GM12878 (cell line): ENCODE measurements around the gene FTO. TPM values are rescaled to one million over a fixed set of nuclear protein-coding genes. Genes with fewer than 3 reads are reported as not detected.

Experiments used
- ATAC-seq: fragments of 200-7000 bp; cut with Tn5 transposase; 3 replicates; pipeline ENCODE4 v1.9.1; 2020; ENCODE audit warnings: mild to moderate bottlenecking, moderate library complexity
- BruUV-seq: library from RNA; stranded (reverse); fragments of 400-500 nt; replicated peaks from 2 replicates; lab custom pipeline; 2021; lab: Mats Ljungman, UMichigan
- CTCF ChIA-PET: fragments of 300-600 bp; sonication (Branson Sonifier 250); formaldehyde crosslinking; extraction: SDS; loops from one replicate; lab custom pipeline; 2021; ENCODE audit warnings: inconsistent platforms; lab: Yijun Ruan, JAX
- POLR2A ChIA-PET: fragments of 350-600 bp; formaldehyde crosslinking; extraction: SDS; loops from one replicate; lab custom pipeline; 2021; ENCODE audit warnings: inconsistent platforms; lab: Charles Lee
- RAD21 ChIA-PET: fragments of 300-600 bp; sonication (Branson Sonifier 250); formaldehyde crosslinking; loops from one replicate; lab custom pipeline; 2023; ENCODE audit warnings: antibody characterized with exemption; ENCODE audit not compliant: unreplicated experiment; lab: Charles Lee
- SMC1A ChIA-PET: fragments of 300-600 bp; sonication (Branson Sonifier 250); formaldehyde crosslinking; loops from one replicate; lab custom pipeline; 2023; ENCODE audit not compliant: unreplicated experiment, uncharacterized antibody; lab: Charles Lee
- DNase-seq: peaks from one replicate; pipeline ENCODE4 v3.0.0-alpha.2; 2011; ENCODE audit warnings: low read depth, low spot score
- FAIRE-seq: peaks from 3 replicates; lab custom pipeline; 2011; peaks lifted over from hg19 to GRCh38; lab: Jason Lieb, UNC
- H2AFZ ChIP-seq: 2 replicates; pipeline ENCODE4 v1.6.0; 2011; ENCODE audit warnings: low read depth, low read length, control low read depth; ENCODE audit not compliant: control insufficient read depth
- H3K27ac ChIP-seq: 2 replicates; pipeline ENCODE4 v1.5.1; 2011; ENCODE audit warnings: control low read depth; ENCODE audit not compliant: control insufficient read depth, insufficient read depth
- H3K27me3 ChIP-seq, 2 experiments: replicated peaks in 1 of 2; 2 replicates each; pipeline versions ENCODE4 v1.6.0 to v1.6.1; 2011; ENCODE audit warnings: low read length in 1 of 2; ENCODE audit not compliant: control insufficient read depth in 2 of 2, insufficient read depth in 2 of 2
- H3K36me3 ChIP-seq, 2 experiments: 2 replicates each; pipeline ENCODE4 v1.5.1; 2011; ENCODE audit warnings: low read length in 1 of 2; ENCODE audit not compliant: control insufficient read depth in 2 of 2, insufficient read depth in 2 of 2
- H3K4me1 ChIP-seq: 2 replicates; pipeline ENCODE4 v1.6.1; 2011; ENCODE audit warnings: mild to moderate bottlenecking, low read length, moderate library complexity, mixed read lengths; ENCODE audit not compliant: control insufficient read depth, insufficient read depth
- H3K4me2 ChIP-seq: 2 replicates; pipeline ENCODE4 v1.6.0; 2011; ENCODE audit warnings: control low read depth; ENCODE audit not compliant: control insufficient read depth, insufficient read depth
- H3K4me3 ChIP-seq: fragments of 200-600 bp; sonication (generic); 2 replicates; pipeline ENCODE4 v1.5.1; 2016
- H3K79me2 ChIP-seq: 2 replicates; pipeline ENCODE4 v1.6.0; 2011; ENCODE audit warnings: low read length; ENCODE audit not compliant: control insufficient read depth, insufficient read depth
- H3K9ac ChIP-seq: 2 replicates; pipeline ENCODE4 v1.8.0; 2011; ENCODE audit warnings: low read length, control low read depth, mixed read lengths; ENCODE audit not compliant: control insufficient read depth, insufficient read depth
- H3K9me3 ChIP-seq: replicated peaks from 3 replicates; pipeline ENCODE4 v1.5.1; 2011; ENCODE audit warnings: mild to moderate bottlenecking, low read length; ENCODE audit not compliant: control insufficient read depth, insufficient read depth
- H4K20me1 ChIP-seq: 2 replicates; pipeline ENCODE4 v1.6.0; 2011; ENCODE audit not compliant: control insufficient read depth, insufficient read depth
- EGR1 ChIP-seq, 2 experiments: IDR thresholded peaks; 1 replicate in 1 of 2; 2 replicates in 1 of 2; pipeline ENCODE4 v1.6.1; 2011 to 2012; ENCODE audit warnings: low read depth in 2 of 2, low read length in 2 of 2, borderline replicate concordance in 1 of 2, mild to moderate bottlenecking in 1 of 2, moderate library complexity in 1 of 2
- FOXM1 ChIP-seq: IDR thresholded peaks from 2 replicates; pipeline ENCODE4 v1.6.1; 2012; ENCODE audit warnings: low read depth, mild to moderate bottlenecking, inconsistent platforms, low read length, moderate library complexity
- KAT2A ChIP-seq: conservative IDR thresholded peaks from 2 replicates; pipeline ENCODE4 v1.6.1; 2011; ENCODE audit warnings: low read depth, low read length; ENCODE audit not compliant: control insufficient read depth
- NR2C2 ChIP-seq: IDR thresholded peaks from 2 replicates; pipeline ENCODE4 v1.6.1; 2011; ENCODE audit warnings: borderline replicate concordance, low read depth; ENCODE audit not compliant: control insufficient read depth, insufficient read length
- PML ChIP-seq: IDR thresholded peaks from 2 replicates; pipeline ENCODE4 v1.6.1; 2012; ENCODE audit warnings: low read length, inconsistent platforms
- RB1 ChIP-seq: fragments of 450-650 bp; formaldehyde crosslinking; IDR thresholded peaks from 2 replicates; pipeline ENCODE4 v1.6.1; 2017; ENCODE audit warnings: mild to moderate bottlenecking, borderline replicate concordance
- SRF ChIP-seq, 2 experiments: IDR thresholded peaks; 2 replicates each; pipeline ENCODE4 v1.6.1; 2011; ENCODE audit warnings: low read depth in 2 of 2, low read length in 2 of 2, mild to moderate bottlenecking in 1 of 2, moderate library complexity in 1 of 2
- ZNF622 ChIP-seq: fragments of 450-650 bp; IDR thresholded peaks from 2 replicates; pipeline ENCODE4 v1.6.1; 2017; ENCODE audit warnings: mild to moderate bottlenecking, inconsistent platforms
- WGBS: methylation state at CpG from one replicate; pipeline ENCODE4 v1.1.6; 2016; ENCODE audit warnings: low lambda C conversion rate; ENCODE audit not compliant: insufficient replicate concordance, insufficient coverage; ENCODE audit errors: missing lambda C conversion rate; 5-methylcytosine and 5-hydroxymethylcytosine counted together
- in situ Hi-C: fragments of 300-500 bp; cut with MboI; formaldehyde crosslinking; loops from 9 replicates; pipeline ENCODE4 v1.14.3; 2018; ENCODE audit warnings: mixed read lengths
- intact Hi-C: fragments of 100-400 bp; cut with micrococcal nuclease; formaldehyde crosslinking; loops from one replicate; pipeline ENCODE4 v1.14.2; 2022; ENCODE audit not compliant: unreplicated experiment
- polyA plus RNA-seq, 11 experiments: library from polyadenylated mRNA; depleted of rRNA in 4 of 11; unstranded in 6 of 11; stranded (reverse) in 5 of 11; fragments of >200 nt; fragmentation: Nextera tagmentation in 4 of 11; fragmentation: Illumina TruSeq in 1 of 11; extraction: Ambion mirVana in 4 of 11; extraction: Trizol in 1 of 11; gene quantifications; 1 replicate in 1 of 11; 2 replicates in 10 of 11; pipeline versions ENCODE4 v1.2.1 to v1.2.3, GENCODE V29; 2011 to 2016; ENCODE audit warnings: inconsistent platforms in 2 of 11, missing spikeins in 2 of 11, low read depth in 1 of 11
- total RNA-seq, 4 experiments: library from RNA; depleted of rRNA in 3 of 4; stranded (reverse); fragments of >200 nt in 3 of 4; fragmentation: Illumina TruSeq in 1 of 4; extraction: Trizol in 1 of 4; gene quantifications; 2 replicates each; pipeline versions ENCODE4 v1.2.1 to v1.2.3, GENCODE V29; 2013 to 2021
- TF ChIP-seq, protein P1 (sequence below): fragments of 450-650 bp; IDR thresholded peaks from 2 replicates; pipeline ENCODE4 v1.6.1; 2017; ENCODE audit warnings: mild to moderate bottlenecking, moderate library complexity
- TF ChIP-seq, protein P2 (sequence below): IDR thresholded peaks from 2 replicates; pipeline ENCODE4 v1.6.1; 2011; ENCODE audit warnings: borderline replicate concordance, low read depth, mild to moderate bottlenecking, moderate library complexity, low read length; ENCODE audit not compliant: insufficient read depth, poor library complexity, severe bottlenecking
- TF ChIP-seq, protein P3 (sequence below): fragments of 450-650 bp; conservative IDR thresholded peaks from 2 replicates; pipeline ENCODE4 v1.6.1; 2017; ENCODE audit warnings: mild to moderate bottlenecking, moderate library complexity

FTO gene
- total and polyA plus RNA-seq, 10 of the 15 experiments (the other 5 are each of a cell fraction or from before 2014, with no cell fraction given) = 20.1 to 55.0 (median 47.0) TPM

DNA sequence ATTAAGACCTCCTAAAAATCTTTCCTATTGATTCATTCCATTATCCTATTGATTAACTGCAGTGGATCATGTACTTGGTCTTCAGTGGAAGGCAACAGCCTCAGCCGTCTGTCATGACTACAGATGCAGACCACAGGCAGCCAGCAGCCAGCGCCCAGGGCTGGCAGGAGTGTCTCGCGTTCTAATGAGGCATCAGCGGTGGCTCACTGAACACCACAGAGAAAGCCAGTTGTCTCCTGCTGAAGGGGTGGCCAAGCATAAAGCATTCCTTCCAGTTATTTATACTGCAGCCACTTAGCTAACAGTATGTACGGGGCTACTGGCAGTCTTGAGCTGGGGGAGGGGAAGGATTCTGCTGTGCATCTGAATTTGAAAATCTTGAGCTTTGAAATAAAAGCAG is 368.3 kb downstream of the FTO start (continued):
- TF ChIP-seq, protein P1, sequence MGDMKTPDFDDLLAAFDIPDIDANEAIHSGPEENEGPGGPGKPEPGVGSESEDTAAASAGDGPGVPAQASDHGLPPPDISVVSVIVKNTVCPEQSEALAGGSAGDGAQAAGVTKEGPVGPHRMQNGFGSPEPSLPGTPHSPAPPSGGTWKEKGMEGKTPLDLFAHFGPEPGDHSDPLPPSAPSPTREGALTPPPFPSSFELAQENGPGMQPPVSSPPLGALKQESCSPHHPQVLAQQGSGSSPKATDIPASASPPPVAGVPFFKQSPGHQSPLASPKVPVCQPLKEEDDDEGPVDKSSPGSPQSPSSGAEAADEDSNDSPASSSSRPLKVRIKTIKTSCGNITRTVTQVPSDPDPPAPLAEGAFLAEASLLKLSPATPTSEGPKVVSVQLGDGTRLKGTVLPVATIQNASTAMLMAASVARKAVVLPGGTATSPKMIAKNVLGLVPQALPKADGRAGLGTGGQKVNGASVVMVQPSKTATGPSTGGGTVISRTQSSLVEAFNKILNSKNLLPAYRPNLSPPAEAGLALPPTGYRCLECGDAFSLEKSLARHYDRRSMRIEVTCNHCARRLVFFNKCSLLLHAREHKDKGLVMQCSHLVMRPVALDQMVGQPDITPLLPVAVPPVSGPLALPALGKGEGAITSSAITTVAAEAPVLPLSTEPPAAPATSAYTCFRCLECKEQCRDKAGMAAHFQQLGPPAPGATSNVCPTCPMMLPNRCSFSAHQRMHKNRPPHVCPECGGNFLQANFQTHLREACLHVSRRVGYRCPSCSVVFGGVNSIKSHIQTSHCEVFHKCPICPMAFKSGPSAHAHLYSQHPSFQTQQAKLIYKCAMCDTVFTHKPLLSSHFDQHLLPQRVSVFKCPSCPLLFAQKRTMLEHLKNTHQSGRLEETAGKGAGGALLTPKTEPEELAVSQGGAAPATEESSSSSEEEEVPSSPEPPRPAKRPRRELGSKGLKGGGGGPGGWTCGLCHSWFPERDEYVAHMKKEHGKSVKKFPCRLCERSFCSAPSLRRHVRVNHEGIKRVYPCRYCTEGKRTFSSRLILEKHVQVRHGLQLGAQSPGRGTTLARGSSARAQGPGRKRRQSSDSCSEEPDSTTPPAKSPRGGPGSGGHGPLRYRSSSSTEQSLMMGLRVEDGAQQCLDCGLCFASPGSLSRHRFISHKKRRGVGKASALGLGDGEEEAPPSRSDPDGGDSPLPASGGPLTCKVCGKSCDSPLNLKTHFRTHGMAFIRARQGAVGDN = no peak

DNA sequence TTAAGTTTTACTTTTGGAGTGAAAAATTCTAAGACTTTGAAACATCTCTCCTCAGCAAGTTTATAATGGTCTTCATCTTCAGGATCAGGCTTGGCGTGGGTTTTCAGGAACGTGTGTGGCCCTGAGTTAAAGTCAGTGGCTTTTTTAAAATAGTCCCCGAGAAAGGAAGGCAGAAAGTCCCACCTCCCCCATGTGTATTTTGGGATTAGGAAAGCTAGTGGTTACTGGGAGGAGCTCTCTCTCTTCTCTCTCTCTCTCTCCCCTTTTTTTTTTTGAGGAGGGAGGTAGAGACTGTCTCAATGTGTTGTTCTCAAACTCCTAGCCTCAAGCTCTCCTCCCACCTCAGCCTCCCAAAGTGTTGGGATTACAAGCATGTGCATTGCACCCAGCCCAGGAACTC is 369.4 kb downstream of the FTO start:
- in situ Hi-C loops (no loop called here), intact Hi-C loops (no loop called here)
- ChIA-PET SMC1A (no interaction called here), POLR2A (no interaction called here), RAD21 (no interaction called here), CTCF (no interaction called here)
- H3K4me3 ChIP-seq = no peak overlapping the region
- BruUV-seq = no TSS peak
- no peaks in the 10 kb centered on the region for H4K20me1 ChIP-seq
- no peaks in the 10 kb centered on the region for H3K27me3 ChIP-seq
- H3K9me3 ChIP-seq = no peaks in the 10 kb centered on the region
- no peak for FAIRE-seq
- ATAC-seq = no peak
- no peak overlapping the region for H3K9ac ChIP-seq
- DNase-seq = no peak
- no peaks in the 10 kb centered on the region for H3K4me1 ChIP-seq
- no peak overlapping the region for H2AFZ ChIP-seq
- H3K27ac ChIP-seq = no peak overlapping the region
- H3K4me2 ChIP-seq = no peak overlapping the region
- WGBS = 59% methylated on average over 3 of the region's 3 CpGs
- no peak for TF ChIP-seq ZNF622
- no peak for TF ChIP-seq EGR1 (IDR thresholded peaks at IDR 0.05; ENCODE audit: borderline replicate concordance in 1 of 2, low read depth in 2 of 2, low read length in 2 of 2)
- no peak for TF ChIP-seq KAT2A
- TF ChIP-seq FOXM1 = no peak
- TF ChIP-seq, protein P2, sequence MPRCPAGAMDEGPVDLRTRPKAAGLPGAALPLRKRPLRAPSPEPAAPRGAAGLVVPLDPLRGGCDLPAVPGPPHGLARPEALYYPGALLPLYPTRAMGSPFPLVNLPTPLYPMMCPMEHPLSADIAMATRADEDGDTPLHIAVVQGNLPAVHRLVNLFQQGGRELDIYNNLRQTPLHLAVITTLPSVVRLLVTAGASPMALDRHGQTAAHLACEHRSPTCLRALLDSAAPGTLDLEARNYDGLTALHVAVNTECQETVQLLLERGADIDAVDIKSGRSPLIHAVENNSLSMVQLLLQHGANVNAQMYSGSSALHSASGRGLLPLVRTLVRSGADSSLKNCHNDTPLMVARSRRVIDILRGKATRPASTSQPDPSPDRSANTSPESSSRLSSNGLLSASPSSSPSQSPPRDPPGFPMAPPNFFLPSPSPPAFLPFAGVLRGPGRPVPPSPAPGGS = no peak
- TF ChIP-seq, protein P3, sequence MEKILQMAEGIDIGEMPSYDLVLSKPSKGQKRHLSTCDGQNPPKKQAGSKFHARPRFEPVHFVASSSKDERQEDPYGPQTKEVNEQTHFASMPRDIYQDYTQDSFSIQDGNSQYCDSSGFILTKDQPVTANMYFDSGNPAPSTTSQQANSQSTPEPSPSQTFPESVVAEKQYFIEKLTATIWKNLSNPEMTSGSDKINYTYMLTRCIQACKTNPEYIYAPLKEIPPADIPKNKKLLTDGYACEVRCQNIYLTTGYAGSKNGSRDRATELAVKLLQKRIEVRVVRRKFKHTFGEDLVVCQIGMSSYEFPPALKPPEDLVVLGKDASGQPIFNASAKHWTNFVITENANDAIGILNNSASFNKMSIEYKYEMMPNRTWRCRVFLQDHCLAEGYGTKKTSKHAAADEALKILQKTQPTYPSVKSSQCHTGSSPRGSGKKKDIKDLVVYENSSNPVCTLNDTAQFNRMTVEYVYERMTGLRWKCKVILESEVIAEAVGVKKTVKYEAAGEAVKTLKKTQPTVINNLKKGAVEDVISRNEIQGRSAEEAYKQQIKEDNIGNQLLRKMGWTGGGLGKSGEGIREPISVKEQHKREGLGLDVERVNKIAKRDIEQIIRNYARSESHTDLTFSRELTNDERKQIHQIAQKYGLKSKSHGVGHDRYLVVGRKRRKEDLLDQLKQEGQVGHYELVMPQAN = no peak
- no peak for TF ChIP-seq SRF (IDR thresholded peaks at IDR 0.05; ENCODE audit: low read depth in 2 of 2, low read length in 2 of 2)
- TF ChIP-seq NR2C2 = no peak
- TF ChIP-seq PML = no peak
- no peak for TF ChIP-seq RB1
- H3K79me2 ChIP-seq = no peaks in the 10 kb centered on the region
- H3K36me3 ChIP-seq = no peaks in the 10 kb centered on the region
